GM11168 (cell line): ENCODE measurements around the gene SRRD.
"Not testable (repeated sequence)": the region's sequence is repeated elsewhere in the genome, so short reads cannot be mapped to it uniquely, and the experiment has no call there.

ENCODE experiments used
- in situ Hi-C: fragments of 300-500 bp; cut with MboI; formaldehyde crosslinking; loops from one replicate; pipeline ENCODE4 v1.12.0; 2022; ENCODE audit warnings: low sequenced_read_pairs; ENCODE audit not compliant: unreplicated experiment

Gene SRRD

GRCh38 chr22:26483439-26484359, at the start of gene SRRD, which contains the start of gene HPS4:
TSS of gene SRRD (plus strand) at chr22:26483877. CDS start at chr22:26483891, 14 bp downstream.
TSS of gene HPS4 (minus strand) at chr22:26483783. CDS start at chr22:26481762, 2,021 bp downstream.
- in situ Hi-C loops, result no loop called here

GRCh38 chr22:26435327-26436093, 48.2 kb upstream of the SRRD start:
- in situ Hi-C loops, result no loop called here

GRCh38 chr22:26436903-26437515, 46.7 kb upstream of the SRRD start:
- in situ Hi-C loops, result no loop called here

GRCh38 chr22:26437694-26438392, 45.8 kb upstream of the SRRD start:
- in situ Hi-C loops, result no loop called here

GRCh38 chr22:26438776-26439175, 44.9 kb upstream of the SRRD start:
- in situ Hi-C loops, result not testable (repeated sequence)

- in situ Hi-C loops, result no loop called here
Observed at GRCh38 chr22:26439559-26439958, 44.1 kb upstream of the SRRD start.

- in situ Hi-C loops, result no loop called here
Observed at GRCh38 chr22:26442086-26442756, 41.5 kb upstream of the SRRD start.

GRCh38 chr22:26443901-26444690, 39.6 kb upstream of the SRRD start:
- in situ Hi-C loops, result no loop called here

- in situ Hi-C loops, result no loop called here
Observed at GRCh38 chr22:26444777-26445176, 38.9 kb upstream of the SRRD start.

- in situ Hi-C loops, result no loop called here
Observed at GRCh38 chr22:26445577-26446275, 38.0 kb upstream of the SRRD start.

- in situ Hi-C loops, result no loop called here
Observed at GRCh38 chr22:26446808-26447515, 36.7 kb upstream of the SRRD start.

- in situ Hi-C loops, result no loop called here
Observed at GRCh38 chr22:26447584-26448329, 35.9 kb upstream of the SRRD start.

GRCh38 chr22:26448334-26448733, 35.3 kb upstream of the SRRD start:
- in situ Hi-C loops, result no loop called here

GRCh38 chr22:26448941-26449340, 34.7 kb upstream of the SRRD start:
- in situ Hi-C loops, result no loop called here

- in situ Hi-C loops, result loop anchor here (5.0 to 25.0 kb wide), 2 partner anchors 43 to 88 kb away; no protein-coding TSS in a partner anchor
Observed at GRCh38 chr22:26450453-26451185, 33.1 kb upstream of the SRRD start.
